HG02852 (cell line): ENCODE measurements around the gene CLK1.
"Not testable (repeated sequence)": the region's sequence is repeated elsewhere in the genome, so short reads cannot be mapped to it uniquely, and the experiment has no call there.

Source experiments
- ATAC-seq: cut with Tn5 transposase; IDR thresholded peaks from one replicate; pipeline ENCODE4 v1.9.1; 2021; ENCODE audit warnings: mild to moderate bottlenecking, moderate library complexity; ENCODE audit not compliant: unreplicated experiment

CLK1 gene

GRCh38 chr2:200864176-200865034 lies at the start of gene CLK1:
TSS of gene CLK1 (minus strand) at chr2:200864658. CDS start at chr2:200861862, 2,796 bp downstream.
- ATAC-seq = peak; percentile 82

DNA sequence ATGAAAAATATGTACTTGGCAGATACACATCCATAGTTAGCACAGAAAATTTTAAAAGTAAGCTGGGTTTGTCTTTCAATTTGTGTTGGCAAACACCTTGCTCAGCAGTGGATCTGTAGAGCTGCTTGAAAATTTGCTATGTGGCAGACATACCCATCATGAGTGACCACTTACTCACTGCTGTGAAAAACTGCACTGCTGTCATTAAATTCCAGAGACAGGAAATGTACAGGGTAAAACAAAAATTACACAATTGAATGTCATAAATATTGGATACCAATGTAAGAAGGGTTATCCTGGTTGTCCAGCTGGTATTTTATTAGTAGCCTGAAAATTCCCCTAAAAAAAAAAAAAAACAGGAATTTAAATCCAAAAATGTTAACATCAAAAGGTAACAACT lies 49.2 kb upstream of the CLK1 start:
- no peak for ATAC-seq

DNA sequence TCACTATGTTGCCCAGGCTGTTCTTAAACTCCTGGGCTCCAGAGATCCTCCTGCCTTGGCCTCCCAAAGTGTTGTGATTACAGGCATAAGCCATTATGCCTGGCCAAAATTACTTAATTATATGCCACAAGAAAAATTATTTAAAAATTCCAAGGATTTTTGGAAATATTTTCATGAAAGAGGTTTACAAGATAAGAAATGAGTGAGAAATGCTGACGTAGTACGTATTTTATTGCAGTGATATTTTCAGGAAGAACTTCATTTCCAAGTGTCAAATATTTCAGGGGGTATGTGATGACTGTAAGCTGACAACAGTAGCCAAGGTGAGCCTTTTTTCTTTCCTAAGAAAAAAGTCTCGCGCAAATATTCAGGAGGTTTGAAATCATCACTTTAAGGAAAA lies 45.5 kb upstream of the CLK1 start:
- no peak for ATAC-seq

GRCh38 chr2:200905618-200906296 lies 41.3 kb upstream of the CLK1 start:
- ATAC-seq = peak; percentile 55

- peak; percentile 98 for ATAC-seq
These were observed 37.1 kb upstream of the CLK1 start for GRCh38 chr2:200901459-200902072.

DNA sequence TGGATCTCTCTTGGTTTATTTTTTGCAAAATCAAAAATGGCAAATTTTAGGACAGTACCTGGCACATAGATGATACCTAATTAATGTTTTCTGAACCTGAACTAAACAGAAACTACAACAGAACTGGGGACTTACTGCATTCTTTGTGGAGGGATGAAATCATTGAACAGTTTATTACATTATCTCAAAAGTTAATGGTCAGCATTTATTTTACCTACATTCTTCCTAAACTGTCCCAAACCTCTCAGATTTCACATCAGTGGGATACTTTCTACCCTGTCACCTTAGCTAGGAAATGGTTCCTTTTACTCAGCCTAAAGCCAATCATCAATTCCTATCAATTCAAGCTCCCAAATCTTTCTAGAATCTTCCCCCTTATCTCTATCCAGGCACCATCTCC lies 35.0 kb upstream of the CLK1 start:
- ATAC-seq = no peak

DNA sequence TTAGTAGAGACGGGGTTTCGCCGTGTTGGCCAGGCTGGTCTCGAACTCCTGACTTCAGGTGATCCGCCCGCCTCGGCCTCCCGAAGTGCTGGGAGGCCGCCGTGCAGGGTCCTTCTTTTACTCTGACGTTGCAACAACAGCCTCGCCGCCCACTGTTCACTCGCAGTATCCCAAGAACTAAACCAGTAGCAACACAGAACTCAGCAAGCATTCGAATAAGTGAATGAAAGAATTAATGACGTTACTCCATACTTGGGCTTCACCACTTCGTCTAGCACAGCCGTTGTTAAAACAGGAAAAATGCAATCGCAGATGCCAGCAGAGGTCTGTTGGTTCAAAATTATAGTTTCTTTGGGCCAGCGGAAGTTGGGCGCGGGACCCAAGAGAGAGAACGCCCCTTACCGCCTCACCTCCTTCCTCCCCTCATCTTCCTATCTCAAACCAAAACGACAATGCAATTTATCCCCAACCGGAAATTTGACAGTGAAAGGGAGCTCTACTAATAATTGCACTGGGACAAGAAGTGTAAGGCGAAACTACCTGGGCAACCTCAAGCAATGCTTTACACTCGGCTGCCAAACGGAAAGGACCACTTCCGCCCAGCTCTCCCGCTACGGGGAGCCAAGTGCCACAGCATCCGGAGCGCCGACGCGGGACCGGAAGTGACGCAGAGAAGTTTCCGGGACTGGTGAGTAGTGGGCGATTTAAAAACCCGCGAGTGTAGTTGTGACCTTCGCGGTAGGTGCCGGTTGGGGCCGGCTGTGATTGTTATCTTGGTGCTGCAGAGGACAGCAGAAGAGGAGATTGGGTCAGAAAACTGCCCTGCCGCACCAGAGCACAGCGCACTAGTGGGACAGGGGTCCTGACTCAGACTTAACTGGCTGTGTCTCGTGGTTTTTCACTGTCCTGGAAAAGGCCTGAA lies 24.5 kb upstream of the CLK1 start, which contains the start of the genes NIF3L1 and PPIL3:
TSS of gene NIF3L1 (plus strand) at position 668 of the 922 bp plus-strand sequence. CDS start 2,573 bp downstream, outside the sequence.
TSS of gene PPIL3 (minus strand) at position 374 of the 922 bp plus-strand sequence. CDS start 1,462 bp downstream, outside the sequence.
- peak; percentile 87 for ATAC-seq

GRCh38 chr2:200881715-200882249 lies 17.3 kb upstream of the CLK1 start:
- ATAC-seq = not testable (repeated sequence)

- ATAC-seq = no peak
These were observed 13.9 kb upstream of the CLK1 start for GRCh38 chr2:200878289-200878880.

DNA sequence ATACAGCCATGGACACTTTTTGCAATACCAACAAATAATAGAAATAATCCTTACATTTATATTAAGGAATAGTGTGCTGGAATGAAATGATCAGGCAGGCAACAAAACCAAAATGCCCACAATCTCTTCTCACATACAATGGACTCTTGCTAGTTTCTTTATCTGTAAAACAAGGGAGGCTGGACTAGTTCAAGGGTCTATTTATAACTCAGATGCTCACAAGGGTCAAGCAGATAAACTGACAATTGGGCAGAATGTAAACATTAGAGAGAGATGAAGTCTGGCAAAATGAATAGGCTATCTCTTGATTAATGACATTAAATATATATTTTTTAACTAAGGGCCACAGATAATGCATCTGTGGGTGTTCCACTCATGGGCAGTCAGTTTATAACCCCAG lies 13.0 kb upstream of the CLK1 start:
- no peak for ATAC-seq

- ATAC-seq = no peak
These were observed 9.1 kb upstream of the CLK1 start for GRCh38 chr2:200873560-200873959.

DNA sequence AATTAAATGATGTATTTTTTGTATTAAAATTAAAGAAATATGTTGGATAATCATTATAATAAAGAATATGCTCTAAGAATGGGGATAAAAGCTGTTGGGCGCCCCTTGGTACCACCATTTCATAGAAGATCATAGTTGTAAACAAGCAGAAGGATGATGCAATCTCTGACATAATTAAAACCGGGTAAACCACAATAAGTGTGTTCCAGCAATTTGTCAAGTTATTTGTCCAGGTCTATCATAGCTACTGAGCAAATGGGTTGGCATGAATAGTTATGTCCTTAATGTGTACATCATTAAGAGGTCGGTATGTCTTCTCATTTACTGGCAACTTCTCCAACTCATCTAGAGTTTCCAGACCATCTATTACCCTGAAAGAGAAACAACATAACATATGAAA lies 6.7 kb upstream of the CLK1 start:
- no peak for ATAC-seq

DNA sequence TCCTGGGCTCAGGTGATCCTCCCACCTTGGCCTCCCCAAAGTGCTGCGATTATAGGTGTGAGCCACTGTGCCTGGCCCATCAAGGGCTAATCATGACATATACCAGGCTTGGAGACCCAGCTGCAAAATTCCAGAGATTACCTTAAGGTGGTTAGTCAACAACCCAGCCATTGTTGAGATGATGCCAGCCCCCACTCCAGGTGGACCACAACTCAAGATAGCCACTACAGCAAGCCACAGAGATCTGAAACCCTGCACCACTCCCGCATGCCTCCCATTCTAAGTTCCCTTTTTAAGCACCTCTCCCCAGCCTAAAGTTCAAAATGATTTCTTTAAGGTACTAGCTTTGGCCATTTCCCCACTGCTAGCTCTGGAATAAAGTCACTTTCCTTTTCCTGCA lies 4.6 kb upstream of the CLK1 start:
- ATAC-seq = no peak

DNA sequence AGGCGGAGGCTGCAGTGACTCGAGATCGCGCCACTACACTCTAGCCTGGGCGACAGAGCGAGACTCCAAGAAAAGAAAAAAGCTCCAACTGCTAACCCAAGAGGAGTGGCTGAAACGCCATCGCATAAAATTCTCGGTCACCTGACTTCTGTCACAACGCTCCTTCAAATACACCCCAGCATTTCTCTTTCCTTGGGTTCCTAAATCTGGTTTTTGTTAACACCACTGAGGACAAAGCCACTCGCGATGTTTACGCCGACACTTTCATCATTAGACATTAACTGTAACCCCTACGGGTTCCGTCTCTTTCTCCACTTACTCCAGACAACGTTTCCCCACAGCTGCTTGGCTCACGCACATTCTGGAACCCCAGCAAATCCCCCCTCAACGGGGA lies 679 bp downstream of the CLK1 start:
- ATAC-seq = peak; percentile 19

DNA sequence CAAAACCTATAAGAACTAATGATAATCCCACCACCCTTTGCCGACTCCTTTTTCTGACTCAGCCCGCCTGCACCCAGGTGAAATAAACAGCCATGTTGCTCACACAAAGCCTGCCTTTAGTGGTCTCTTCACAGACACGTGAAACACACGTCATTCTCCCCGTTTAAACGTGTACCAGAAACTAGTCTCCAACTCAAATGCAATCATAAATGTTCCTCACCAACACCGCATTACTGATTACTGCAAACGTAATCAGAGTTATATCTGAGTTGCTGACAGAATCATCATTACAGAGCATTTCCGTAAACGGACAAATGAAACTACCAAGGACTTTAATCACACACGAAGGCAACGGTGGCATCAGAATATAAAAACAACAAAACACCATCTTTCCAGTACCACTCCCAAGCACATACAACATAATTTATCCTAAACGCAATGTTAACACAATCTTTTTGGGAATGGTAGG lies 1.9 kb downstream of the CLK1 start:
- no peak for ATAC-seq

GRCh38 chr2:200861617-200862155 lies 2.8 kb downstream of the CLK1 start:
- ATAC-seq = no peak

DNA sequence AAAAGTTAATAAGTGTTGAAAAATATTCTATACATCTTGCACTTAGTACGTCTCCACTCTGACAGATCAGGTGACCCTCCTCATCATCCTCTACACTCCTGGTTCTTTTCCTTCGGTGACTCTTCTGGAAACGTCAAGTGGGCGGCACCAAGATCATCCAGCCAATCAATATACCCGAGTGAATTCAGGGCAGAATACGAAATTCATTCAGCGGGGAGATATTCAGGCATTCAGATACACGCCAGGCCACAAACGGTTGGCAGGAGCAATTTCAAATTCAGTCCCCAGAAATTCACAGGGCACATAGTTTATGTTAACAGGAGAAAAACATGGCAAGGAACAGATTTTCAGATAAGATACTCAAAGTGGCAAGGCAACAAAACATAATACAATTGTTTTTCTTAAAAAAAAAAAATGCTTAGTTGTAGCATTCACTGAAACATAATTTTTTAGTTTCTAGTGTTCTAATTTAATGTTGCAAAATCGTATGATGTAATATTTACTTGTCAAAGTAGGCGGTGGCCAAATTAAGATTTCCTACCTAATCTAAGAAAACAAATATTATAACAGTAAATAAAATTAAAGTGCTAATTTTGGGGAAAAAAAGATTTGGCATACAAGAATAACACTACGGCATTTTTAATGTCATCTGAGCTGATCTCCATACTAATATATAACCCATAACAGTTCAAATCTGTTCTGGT lies 4.2 kb downstream of the CLK1 start:
- ATAC-seq = no peak

DNA sequence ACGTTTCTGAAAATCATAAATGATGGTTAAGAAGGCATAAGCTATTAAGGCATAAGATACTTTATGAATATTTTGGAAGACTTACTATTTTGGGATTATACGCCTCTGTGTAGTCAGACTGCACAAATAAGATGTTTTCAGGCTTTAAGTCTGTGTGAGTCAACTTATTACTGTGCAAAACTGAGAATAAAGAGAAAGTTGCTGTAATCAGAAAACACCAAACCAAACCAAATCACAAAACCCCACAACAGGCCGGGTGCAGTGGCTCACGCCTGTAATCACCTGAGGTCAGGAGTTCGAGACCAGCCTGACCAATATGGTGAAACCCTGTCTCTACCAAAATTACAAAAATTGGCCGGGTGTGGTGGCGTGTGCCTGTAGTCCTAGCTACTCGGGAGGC lies 7.7 kb downstream of the CLK1 start:
- ATAC-seq = no peak

GRCh38 chr2:200852605-200853004 lies 11.9 kb downstream of the CLK1 start:
- ATAC-seq = no peak
